ENCODE data around the gene ACP1. TPM values are rescaled to one million over a fixed set of nuclear protein-coding genes. Genes with fewer than 3 reads are reported as not detected.

Gene ACP1
- total and polyA plus RNA-seq, 8 donors = 34.9 to 74.2 (median 45.3) TPM

GRCh38 chr2:305366-305765 is 40.6 kb downstream of the ACP1 start:
- intact Hi-C loops (cut with DNase I) = no loop called here
- DNase-seq (no peak), ATAC-seq (no peak), FAIRE-seq (no peak)
- Histone ChIP-seq H3K27ac (no peak overlapping the region), H3K9me3 (no peaks in the 10 kb centered on the region), H3K4me3 (no peak overlapping the region), H3K4me1 (no peaks in the 10 kb centered on the region), H3K36me3 (no peaks in the 10 kb centered on the region), H3K27me3 (no peaks in the 10 kb centered on the region)
- TF ChIP-seq, protein P1, sequence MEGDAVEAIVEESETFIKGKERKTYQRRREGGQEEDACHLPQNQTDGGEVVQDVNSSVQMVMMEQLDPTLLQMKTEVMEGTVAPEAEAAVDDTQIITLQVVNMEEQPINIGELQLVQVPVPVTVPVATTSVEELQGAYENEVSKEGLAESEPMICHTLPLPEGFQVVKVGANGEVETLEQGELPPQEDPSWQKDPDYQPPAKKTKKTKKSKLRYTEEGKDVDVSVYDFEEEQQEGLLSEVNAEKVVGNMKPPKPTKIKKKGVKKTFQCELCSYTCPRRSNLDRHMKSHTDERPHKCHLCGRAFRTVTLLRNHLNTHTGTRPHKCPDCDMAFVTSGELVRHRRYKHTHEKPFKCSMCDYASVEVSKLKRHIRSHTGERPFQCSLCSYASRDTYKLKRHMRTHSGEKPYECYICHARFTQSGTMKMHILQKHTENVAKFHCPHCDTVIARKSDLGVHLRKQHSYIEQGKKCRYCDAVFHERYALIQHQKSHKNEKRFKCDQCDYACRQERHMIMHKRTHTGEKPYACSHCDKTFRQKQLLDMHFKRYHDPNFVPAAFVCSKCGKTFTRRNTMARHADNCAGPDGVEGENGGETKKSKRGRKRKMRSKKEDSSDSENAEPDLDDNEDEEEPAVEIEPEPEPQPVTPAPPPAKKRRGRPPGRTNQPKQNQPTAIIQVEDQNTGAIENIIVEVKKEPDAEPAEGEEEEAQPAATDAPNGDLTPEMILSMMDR (IDR thresholded peaks at IDR 0.05) = no peak
- 88 to 91% methylated on average over 9 of the region's 9 CpGs for WGBS, 2 donors

- Histone ChIP-seq H3K4me3 (no peak overlapping the region), H3K27ac (no peak overlapping the region), H3K4me1 (no peaks in the 10 kb centered on the region), H3K27me3 (no peaks in the 10 kb centered on the region), H3K36me3 (no peaks in the 10 kb centered on the region), H3K9me3 (no peaks in the 10 kb centered on the region)
- DNase-seq = no peak
- FAIRE-seq = no peak
- intact Hi-C loops (cut with DNase I) = no loop called here
- ATAC-seq = no peak
- TF ChIP-seq, protein P1 (IDR thresholded peaks at IDR 0.05) = no peak
- WGBS, 2 donors = 69 to 73% methylated on average over 13 of the region's 13 CpGs
Observed at GRCh38 chr2:309148-309953, 44.6 kb downstream of the ACP1 start.

DNA sequence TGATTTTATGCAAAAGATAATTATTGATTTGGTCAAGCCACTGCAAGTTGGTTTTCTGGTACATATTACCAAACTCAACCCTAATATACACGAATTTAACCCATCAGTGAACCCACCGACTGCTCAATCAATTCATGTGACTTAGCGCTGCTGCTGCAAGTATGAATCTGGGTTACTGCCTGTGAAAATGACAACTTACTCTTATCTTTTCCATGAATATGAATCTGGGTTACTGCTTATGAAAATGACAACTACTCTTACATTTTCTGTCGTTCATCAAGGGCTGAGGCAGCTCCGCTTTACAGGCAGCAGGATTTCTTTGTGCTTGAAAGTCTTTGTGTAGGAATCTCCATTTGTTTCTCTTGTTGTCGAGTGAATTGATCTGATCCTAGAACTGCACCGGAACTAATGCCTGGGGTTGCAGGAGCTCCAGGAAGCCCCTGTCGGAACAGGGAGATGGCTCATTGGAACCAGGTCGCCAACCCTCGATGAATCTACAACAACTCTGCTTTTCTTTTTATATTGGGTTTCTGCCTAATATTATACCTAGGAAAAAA is 45.3 kb downstream of the ACP1 start:
- FAIRE-seq (no peak), ATAC-seq (no peak), DNase-seq (no peak)
- 73% methylated on average over 10 of the region's 10 CpGs for WGBS, 2 donors
- TF ChIP-seq, protein P1 (IDR thresholded peaks at IDR 0.05) = no peak
- Histone ChIP-seq H3K36me3 (no peaks in the 10 kb centered on the region), H3K27me3 (no peaks in the 10 kb centered on the region), H3K27ac (no peak overlapping the region), H3K9me3 (no peaks in the 10 kb centered on the region), H3K4me1 (no peaks in the 10 kb centered on the region), H3K4me3 (no peak overlapping the region)
- intact Hi-C loops (cut with DNase I) = no loop called here

- H3K4me3 ChIP-seq = no peak overlapping the region
- no peaks in the 10 kb centered on the region for H3K36me3 ChIP-seq
- intact Hi-C loops (cut with DNase I) = no loop called here
- H3K4me1 ChIP-seq = no peaks in the 10 kb centered on the region
- no peak overlapping the region for H3K27ac ChIP-seq
- no peaks in the 10 kb centered on the region for H3K9me3 ChIP-seq
- 60 to 67% methylated on average over 5 of the region's 5 CpGs for WGBS, 2 donors
- ATAC-seq (no peak), DNase-seq (no peak), FAIRE-seq (no peak)
- H3K27me3 ChIP-seq = no peaks in the 10 kb centered on the region
- TF ChIP-seq, protein P1 (IDR thresholded peaks at IDR 0.05) = no peak
Observed at GRCh38 chr2:310994-311393, 46.2 kb downstream of the ACP1 start.

- Histone ChIP-seq H3K36me3 (no peaks in the 10 kb centered on the region), H3K27me3 (no peaks in the 10 kb centered on the region), H3K4me1 (no peaks in the 10 kb centered on the region), H3K9me3 (no peaks in the 10 kb centered on the region), H3K4me3 (no peak overlapping the region), H3K27ac (no peak overlapping the region)
- 59 to 63% methylated on average over 14 of the region's 14 CpGs for WGBS, 2 donors
- TF ChIP-seq, protein P1 (IDR thresholded peaks at IDR 0.05) = no peak
- ATAC-seq = no peak
- no peak for DNase-seq
- intact Hi-C loops (cut with DNase I) = no loop called here
- no peak for FAIRE-seq
Observed at GRCh38 chr2:313991-314390, 49.2 kb downstream of the ACP1 start.
